A549 (cell line): Measurements from ENCODE around the gene GNA15. TPM values are rescaled to one million over a fixed set of nuclear protein-coding genes. Genes with fewer than 3 reads are reported as not detected.

Experiments
- ATAC-seq, 2 experiments: fragments of 200-7000 bp in 1 of 2; fragments of >200 bp in 1 of 2; cut with Nextera tagmentation in 1 of 2; cut with Tn5 transposase in 1 of 2; 3 replicates each; pipeline versions ENCODE4 v1.8.0 to v1.9.1; 2018 to 2020; ENCODE audit warnings: mild to moderate bottlenecking in 1 of 2, moderate library complexity in 1 of 2
- CTCF ChIA-PET: fragments of 300-600 bp; sonication (Branson Sonifier 250); formaldehyde crosslinking; extraction: SDS; loops from one replicate; lab custom pipeline; 2021; ENCODE audit warnings: antibody characterized with exemption, inconsistent platforms; lab: Yijun Ruan, JAX
- POLR2A ChIA-PET: fragments of 350-600 bp; formaldehyde crosslinking; extraction: SDS; loops from one replicate; lab custom pipeline; 2021; ENCODE audit warnings: antibody characterized with exemption, inconsistent platforms; lab: Yijun Ruan, JAX
- DNase-seq, 2 experiments: peaks; one replicate each; pipeline versions ENCODE4 v3.0.0 to v3.0.0-alpha.2; 2011 to 2016; ENCODE audit warnings: low read depth in 1 of 2, low spot score in 1 of 2
- FAIRE-seq: peaks from 2 replicates; lab custom pipeline; 2011; peaks lifted over from hg19 to GRCh38; lab: Jason Lieb, UNC
- H3K27ac ChIP-seq, 2 experiments: fragments of >200 bp; sonication (Bioruptor Twin); formaldehyde crosslinking; 3 replicates each; pipeline ENCODE4 v1.5.1; 2016 to 2017
- H3K4me1 ChIP-seq: fragments of >200 bp; sonication (Bioruptor Twin); formaldehyde crosslinking; 3 replicates; pipeline ENCODE4 v1.6.1; 2016
- H3K4me2 ChIP-seq: fragments of >200 bp; sonication (Bioruptor Twin); formaldehyde crosslinking; 3 replicates; pipeline ENCODE4 v1.6.1; 2016
- H3K4me3 ChIP-seq: fragments of >200 bp; sonication (Bioruptor Twin); formaldehyde crosslinking; 3 replicates; pipeline ENCODE4 v1.5.1; 2016
- H3K9me3 ChIP-seq: fragments of >200 bp; sonication (Bioruptor Twin); formaldehyde crosslinking; 3 replicates; pipeline ENCODE4 v1.6.1; 2016
- CBX8 ChIP-seq: fragments of 200-600 bp; sonication (generic); IDR thresholded peaks from 2 replicates; pipeline ENCODE4 v1.6.1; 2016
- CHD2 ChIP-seq: fragments of 150-350 bp; IDR thresholded peaks from 2 replicates; pipeline ENCODE4 v1.6.1; 2014; ENCODE audit warnings: low read length; ENCODE audit not compliant: partially characterized antibody
- CHD4 ChIP-seq: fragments of 200-600 bp; sonication (generic); IDR thresholded peaks from 2 replicates; pipeline ENCODE4 v1.6.1; 2016; ENCODE audit warnings: antibody characterized with exemption, mild to moderate bottlenecking, borderline replicate concordance
- EP300 ChIP-seq, 2 experiments: fragments of >200 bp; sonication (Bioruptor Twin); formaldehyde crosslinking; IDR thresholded peaks; 2 replicates in 1 of 2; 3 replicates in 1 of 2; pipeline ENCODE4 v1.6.1; 2016 to 2017
- ESRRA ChIP-seq: fragments of 150-350 bp; IDR thresholded peaks from 2 replicates; pipeline ENCODE4 v1.6.1; 2014; ENCODE audit warnings: mild to moderate bottlenecking, low read length, borderline replicate concordance
- FOXS1 ChIP-seq: fragments of 250-450 bp; sonication (Bioruptor Pico); IDR thresholded peaks from 2 replicates; pipeline ENCODE4 v1.5.0; 2020; ENCODE audit warnings: mild to moderate bottlenecking, moderate library complexity
- HDAC2 ChIP-seq: fragments of 200-600 bp; sonication (generic); IDR thresholded peaks from 2 replicates; pipeline ENCODE4 v1.6.1; 2016
- HEYL ChIP-seq: fragments of 250-450 bp; sonication (Bioruptor Pico); IDR thresholded peaks from 2 replicates; pipeline ENCODE4 v1.8.0; 2021; ENCODE audit warnings: mild to moderate bottlenecking, moderate library complexity
- HOXA7 ChIP-seq: fragments of 250-450 bp; sonication (Bioruptor Pico); IDR thresholded peaks from 2 replicates; pipeline ENCODE4 v1.5.0; 2020; ENCODE audit warnings: mild to moderate bottlenecking, moderate library complexity
- JUNB ChIP-seq: fragments of >200 bp; sonication (Bioruptor Twin); formaldehyde crosslinking; IDR thresholded peaks from 2 replicates; pipeline ENCODE4 v1.6.1; 2016
- MAFK ChIP-seq: fragments of 450-650 bp; IDR thresholded peaks from 2 replicates; pipeline ENCODE4 v1.6.1; 2014; ENCODE audit not compliant: partially characterized antibody
- MYC ChIP-seq: IDR thresholded peaks from 2 replicates; pipeline ENCODE4 v1.6.1; 2012; ENCODE audit warnings: mild to moderate bottlenecking, inconsistent platforms, low read length, improper control_type of control experiment, borderline replicate concordance
- RFX5 ChIP-seq: fragments of 450-650 bp; IDR thresholded peaks from 2 replicates; pipeline ENCODE4 v1.7.1; 2014; ENCODE audit warnings: antibody characterized with exemption, mild to moderate bottlenecking, moderate library complexity
- RNF2 ChIP-seq: fragments of 200-600 bp; sonication (generic); IDR thresholded peaks from 2 replicates; pipeline ENCODE4 v1.6.1; 2016; ENCODE audit warnings: low read depth, mild to moderate bottlenecking, antibody characterized with exemption, moderate library complexity, borderline replicate concordance
- TFCP2L1 ChIP-seq: fragments of 250-450 bp; sonication (Bioruptor Pico); IDR thresholded peaks from 2 replicates; pipeline ENCODE4 v1.5.0; 2021; ENCODE audit warnings: mild to moderate bottlenecking
- ZNF302 ChIP-seq: fragments of 250-450 bp; sonication (Bioruptor Pico); IDR thresholded peaks from 2 replicates; pipeline ENCODE4 v1.9.0; 2021; ENCODE audit warnings: inconsistent platforms, mild to moderate bottlenecking, moderate library complexity
- ZSCAN20 ChIP-seq: fragments of 250-450 bp; sonication (Bioruptor Pico); IDR thresholded peaks from 2 replicates; pipeline ENCODE4 v1.8.0; 2022; ENCODE audit warnings: mild to moderate bottlenecking, moderate library complexity
- WGBS: methylation state at CpG from one replicate; pipeline ENCODE4 v1.1.6; 2017; ENCODE audit errors: missing lambda C conversion rate; 5-methylcytosine and 5-hydroxymethylcytosine counted together
- polyA plus RNA-seq, 4 experiments: library from polyadenylated mRNA; depleted of rRNA in 3 of 4; stranded (reverse); fragments of >200 nt; fragmentation: RNase III in 1 of 4; extraction: RNeasy Plus Mini Kit Qiagen cat#74134 plus additional on column Dnase treatment in 1 of 4; gene quantifications; 2 replicates in 3 of 4; 3 replicates in 1 of 4; pipeline ENCODE4 v1.2.3, GENCODE V29; 2011 to 2017
- TF ChIP-seq, protein P1 (sequence below): fragments of 450-650 bp; IDR thresholded peaks from 2 replicates; pipeline ENCODE4 v1.6.1; 2014; ENCODE audit warnings: antibody characterized with exemption
- TF ChIP-seq, protein P2 (sequence below): fragments of >200 bp; sonication (Bioruptor Twin); formaldehyde crosslinking; IDR thresholded peaks from 3 replicates; pipeline ENCODE4 v1.6.1; 2016
- TF ChIP-seq, protein P3 (sequence below): fragments of >200 bp; sonication (Bioruptor Twin); formaldehyde crosslinking; IDR thresholded peaks from 2 replicates; pipeline ENCODE4 v1.6.1; 2016
- TF ChIP-seq, protein P4 (sequence below): fragments of 200-600 bp; sonication (generic); IDR thresholded peaks from 2 replicates; pipeline ENCODE4 v1.6.1; 2016; ENCODE audit warnings: antibody characterized with exemption, mild to moderate bottlenecking, moderate library complexity
- TF ChIP-seq, protein P5 (sequence below): IDR thresholded peaks from 2 replicates; pipeline ENCODE4 v1.6.1; 2012

Gene GNA15
- polyA plus RNA-seq, 2 of the 4 experiments (the other 2 are of a cell fraction): 0.06 TPM; not detected in 1

DNA sequence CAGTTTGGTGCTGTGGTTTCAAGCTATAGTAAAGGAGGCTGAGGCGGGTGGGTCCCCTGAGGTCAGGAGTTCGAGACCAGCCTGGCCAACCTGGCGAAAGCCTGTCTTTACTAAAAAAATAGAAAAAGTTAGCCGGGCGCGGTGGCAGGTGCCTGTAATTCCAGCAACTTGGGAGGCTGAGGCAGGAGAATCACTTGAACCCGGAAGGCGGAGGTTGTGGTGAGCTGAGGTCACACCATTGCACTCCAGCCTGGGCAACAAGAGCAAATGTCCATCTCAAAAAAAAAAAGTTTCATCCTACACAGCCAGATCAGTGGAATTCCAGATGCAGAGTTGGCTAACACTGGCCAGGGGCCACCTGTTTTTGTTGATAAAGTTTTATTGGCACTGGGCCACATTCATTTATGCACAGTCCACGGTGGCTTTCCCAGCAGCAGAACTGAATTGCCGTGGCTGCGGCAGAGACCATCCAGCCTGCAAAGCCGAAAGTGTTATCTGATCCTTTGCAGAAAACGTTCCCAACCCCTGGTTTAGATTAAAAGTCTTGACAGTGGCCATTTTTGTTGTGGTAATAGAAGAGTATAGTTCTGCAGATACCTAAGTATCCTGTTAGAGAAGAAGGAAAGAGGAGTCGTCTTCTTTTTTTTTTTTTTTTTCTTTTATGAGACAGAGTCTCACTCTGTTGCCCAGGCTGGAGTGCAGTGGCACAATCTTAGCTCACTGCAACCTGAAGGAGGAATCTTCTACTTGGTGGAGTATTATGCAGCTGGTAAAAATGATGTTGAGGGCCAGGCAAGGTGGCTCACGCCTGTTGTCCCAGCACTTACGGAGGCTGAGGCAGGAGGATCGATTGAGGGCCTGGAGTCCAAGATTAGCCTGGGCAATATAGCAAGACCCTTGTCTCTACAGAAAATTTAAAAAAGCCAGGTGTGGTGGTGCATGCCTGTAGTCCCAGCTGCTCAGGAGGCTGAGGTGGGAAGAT, 58.6 kb downstream of the GNA15 start:
- POLR2A ChIA-PET: no interaction called here
- FAIRE-seq (no peak), ATAC-seq (no peak), DNase-seq (no peak)
- Histone ChIP-seq H3K27ac (no peak overlapping the region), H3K4me2 (no peak overlapping the region), H3K4me1 (no peaks in the 10 kb centered on the region), H3K9me3 (no peaks in the 10 kb centered on the region)
- no peak for TF ChIP-seq MYC
- TF ChIP-seq, protein P1, sequence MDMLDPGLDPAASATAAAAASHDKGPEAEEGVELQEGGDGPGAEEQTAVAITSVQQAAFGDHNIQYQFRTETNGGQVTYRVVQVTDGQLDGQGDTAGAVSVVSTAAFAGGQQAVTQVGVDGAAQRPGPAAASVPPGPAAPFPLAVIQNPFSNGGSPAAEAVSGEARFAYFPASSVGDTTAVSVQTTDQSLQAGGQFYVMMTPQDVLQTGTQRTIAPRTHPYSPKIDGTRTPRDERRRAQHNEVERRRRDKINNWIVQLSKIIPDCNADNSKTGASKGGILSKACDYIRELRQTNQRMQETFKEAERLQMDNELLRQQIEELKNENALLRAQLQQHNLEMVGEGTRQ: no peak
- no peak for TF ChIP-seq RNF2
- TF ChIP-seq TFCP2L1 (CRISPR knock-in tag): no peak
- no peak for TF ChIP-seq CHD2
- TF ChIP-seq ESRRA: no peak
- TF ChIP-seq, all 56 proteins: peak for 0
- 89% methylated on average over 17 of the region's 17 CpGs for WGBS
- H3K4me3 ChIP-seq: no peak overlapping the region
- CTCF ChIA-PET: interaction anchor here (0.6 to 1.3 kb wide), 3 partner anchors 30 to 1837 kb away, joined by 3 read pairs; no protein-coding TSS in a partner anchor

DNA sequence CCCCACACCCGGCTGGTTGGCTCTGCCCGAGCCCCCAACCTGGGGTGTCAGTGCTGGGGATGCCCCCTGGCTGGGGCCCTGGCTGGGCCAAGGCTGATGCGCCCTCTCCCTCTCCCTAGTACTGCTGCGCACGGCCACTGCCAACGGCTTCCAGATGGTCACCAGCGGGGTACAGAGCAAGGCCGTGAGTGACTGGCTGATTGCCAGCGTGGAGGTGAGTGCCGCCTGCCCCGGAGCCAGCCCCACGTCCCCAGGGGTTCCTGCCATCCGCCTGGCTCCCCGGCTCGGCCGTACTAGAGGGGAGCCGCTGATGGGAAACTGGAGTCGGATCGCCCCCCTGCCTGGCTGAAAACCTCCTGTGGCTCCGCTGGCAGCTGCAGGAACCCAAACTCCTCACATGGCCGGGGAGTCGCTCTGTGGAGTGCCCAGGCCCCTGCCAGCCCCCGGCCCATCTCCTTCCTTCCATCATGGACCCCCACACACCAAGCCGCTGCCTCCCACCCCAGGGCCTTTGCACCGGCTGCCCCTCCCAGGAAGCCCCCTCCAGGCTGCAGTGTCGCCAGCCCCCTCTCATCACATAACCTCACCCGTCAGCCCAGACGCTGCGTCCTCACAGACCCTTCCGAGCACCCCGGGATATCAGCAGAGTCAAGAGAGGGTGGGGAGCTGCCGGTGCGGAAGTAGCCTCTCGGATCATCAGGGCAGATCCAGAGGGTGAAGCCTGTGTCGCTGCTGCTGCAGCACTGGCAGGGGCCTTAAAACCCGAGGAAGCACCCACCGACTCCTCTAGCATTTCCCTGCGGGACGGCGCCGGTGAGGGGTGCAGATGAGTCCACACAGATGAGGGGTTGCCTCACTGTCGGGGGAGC, 60.5 kb downstream of the GNA15 start:
- FAIRE-seq: no peak
- WGBS: 93% methylated on average over 19 of the region's 42 CpGs
- TF ChIP-seq CHD2 (no peak), HEYL (no peak), RFX5 (no peak)
- H3K9me3 ChIP-seq: no peaks in the 10 kb centered on the region
- no peaks in the 10 kb centered on the region for H3K4me1 ChIP-seq
- DNase-seq: no peak
- ChIA-PET POLR2A (no interaction called here), CTCF (no interaction called here)
- H3K4me3 ChIP-seq: no peak overlapping the region
- H3K27ac ChIP-seq: no peak overlapping the region
- H3K4me2 ChIP-seq: no peak overlapping the region
- no peak for ATAC-seq

DNA sequence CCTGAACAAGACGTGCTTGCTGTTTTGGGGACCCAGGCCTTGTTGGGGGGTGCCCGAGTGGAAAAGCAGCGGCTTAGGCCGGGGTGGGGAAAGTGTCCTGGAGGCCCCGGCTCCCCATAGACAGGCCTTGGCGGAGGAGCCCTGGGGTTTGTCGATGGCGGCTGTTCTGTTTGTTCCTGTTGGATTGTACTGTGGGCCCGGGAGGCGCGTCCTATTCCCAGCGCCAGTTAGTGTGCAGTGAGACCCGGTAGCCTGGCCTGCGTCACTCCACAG, 61.0 kb downstream of the GNA15 start:
- POLR2A ChIA-PET: no interaction called here
- TF ChIP-seq MYC: no peak
- TF ChIP-seq ZNF302: no peak
- TF ChIP-seq, protein P2, sequence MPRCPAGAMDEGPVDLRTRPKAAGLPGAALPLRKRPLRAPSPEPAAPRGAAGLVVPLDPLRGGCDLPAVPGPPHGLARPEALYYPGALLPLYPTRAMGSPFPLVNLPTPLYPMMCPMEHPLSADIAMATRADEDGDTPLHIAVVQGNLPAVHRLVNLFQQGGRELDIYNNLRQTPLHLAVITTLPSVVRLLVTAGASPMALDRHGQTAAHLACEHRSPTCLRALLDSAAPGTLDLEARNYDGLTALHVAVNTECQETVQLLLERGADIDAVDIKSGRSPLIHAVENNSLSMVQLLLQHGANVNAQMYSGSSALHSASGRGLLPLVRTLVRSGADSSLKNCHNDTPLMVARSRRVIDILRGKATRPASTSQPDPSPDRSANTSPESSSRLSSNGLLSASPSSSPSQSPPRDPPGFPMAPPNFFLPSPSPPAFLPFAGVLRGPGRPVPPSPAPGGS: no peak
- TF ChIP-seq MAFK: no peak
- no peak for TF ChIP-seq CHD4
- TF ChIP-seq, protein P3, sequence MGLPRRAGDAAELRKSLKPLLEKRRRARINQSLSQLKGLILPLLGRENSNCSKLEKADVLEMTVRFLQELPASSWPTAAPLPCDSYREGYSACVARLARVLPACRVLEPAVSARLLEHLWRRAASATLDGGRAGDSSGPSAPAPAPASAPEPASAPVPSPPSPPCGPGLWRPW: no peak
- TF ChIP-seq RFX5: no peak
- no peak for TF ChIP-seq FOXS1 (CRISPR knock-in tag)
- TF ChIP-seq HEYL: no peak
- no peak for TF ChIP-seq RNF2
- TF ChIP-seq ZSCAN20 (CRISPR knock-in tag): no peak
- TF ChIP-seq, protein P4, sequence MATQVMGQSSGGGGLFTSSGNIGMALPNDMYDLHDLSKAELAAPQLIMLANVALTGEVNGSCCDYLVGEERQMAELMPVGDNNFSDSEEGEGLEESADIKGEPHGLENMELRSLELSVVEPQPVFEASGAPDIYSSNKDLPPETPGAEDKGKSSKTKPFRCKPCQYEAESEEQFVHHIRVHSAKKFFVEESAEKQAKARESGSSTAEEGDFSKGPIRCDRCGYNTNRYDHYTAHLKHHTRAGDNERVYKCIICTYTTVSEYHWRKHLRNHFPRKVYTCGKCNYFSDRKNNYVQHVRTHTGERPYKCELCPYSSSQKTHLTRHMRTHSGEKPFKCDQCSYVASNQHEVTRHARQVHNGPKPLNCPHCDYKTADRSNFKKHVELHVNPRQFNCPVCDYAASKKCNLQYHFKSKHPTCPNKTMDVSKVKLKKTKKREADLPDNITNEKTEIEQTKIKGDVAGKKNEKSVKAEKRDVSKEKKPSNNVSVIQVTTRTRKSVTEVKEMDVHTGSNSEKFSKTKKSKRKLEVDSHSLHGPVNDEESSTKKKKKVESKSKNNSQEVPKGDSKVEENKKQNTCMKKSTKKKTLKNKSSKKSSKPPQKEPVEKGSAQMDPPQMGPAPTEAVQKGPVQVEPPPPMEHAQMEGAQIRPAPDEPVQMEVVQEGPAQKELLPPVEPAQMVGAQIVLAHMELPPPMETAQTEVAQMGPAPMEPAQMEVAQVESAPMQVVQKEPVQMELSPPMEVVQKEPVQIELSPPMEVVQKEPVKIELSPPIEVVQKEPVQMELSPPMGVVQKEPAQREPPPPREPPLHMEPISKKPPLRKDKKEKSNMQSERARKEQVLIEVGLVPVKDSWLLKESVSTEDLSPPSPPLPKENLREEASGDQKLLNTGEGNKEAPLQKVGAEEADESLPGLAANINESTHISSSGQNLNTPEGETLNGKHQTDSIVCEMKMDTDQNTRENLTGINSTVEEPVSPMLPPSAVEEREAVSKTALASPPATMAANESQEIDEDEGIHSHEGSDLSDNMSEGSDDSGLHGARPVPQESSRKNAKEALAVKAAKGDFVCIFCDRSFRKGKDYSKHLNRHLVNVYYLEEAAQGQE: no peak
- TF ChIP-seq HDAC2: no peak
- TF ChIP-seq JUNB: no peak
- TF ChIP-seq, protein P5, sequence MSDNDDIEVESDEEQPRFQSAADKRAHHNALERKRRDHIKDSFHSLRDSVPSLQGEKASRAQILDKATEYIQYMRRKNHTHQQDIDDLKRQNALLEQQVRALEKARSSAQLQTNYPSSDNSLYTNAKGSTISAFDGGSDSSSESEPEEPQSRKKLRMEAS: no peak
- TF ChIP-seq HOXA7 (CRISPR knock-in tag): no peak
- TF ChIP-seq CBX8: no peak
- no peak for TF ChIP-seq EP300 (IDR thresholded peaks at IDR 0.05)
- DNase-seq: no peak
- Histone ChIP-seq H3K4me1 (no peaks in the 10 kb centered on the region), H3K4me3 (no peak overlapping the region), H3K27ac (no peak overlapping the region), H3K9me3 (no peaks in the 10 kb centered on the region), H3K4me2 (no peak overlapping the region)
- no peak for FAIRE-seq
- WGBS: 95% methylated on average over 12 of the region's 14 CpGs
- CTCF ChIA-PET: no interaction called here
- no peak for ATAC-seq
